Stimulated activated CD8-positive, alpha-beta memory T cell treated with anti-CD3 and anti-CD28 coated beads, Interleukin-12 subunit alpha, Interleukin-12 subunit beta, amount 100 ng/mL, for 24 hours (primary cell): Measurements from ENCODE around the gene EXOC6.

ENCODE experiments used
- DNase-seq: peaks from one replicate; pipeline ENCODE4 v3.0.0-alpha.2; 2020; ENCODE audit errors: extremely low read depth

EXOC6 gene

DNA sequence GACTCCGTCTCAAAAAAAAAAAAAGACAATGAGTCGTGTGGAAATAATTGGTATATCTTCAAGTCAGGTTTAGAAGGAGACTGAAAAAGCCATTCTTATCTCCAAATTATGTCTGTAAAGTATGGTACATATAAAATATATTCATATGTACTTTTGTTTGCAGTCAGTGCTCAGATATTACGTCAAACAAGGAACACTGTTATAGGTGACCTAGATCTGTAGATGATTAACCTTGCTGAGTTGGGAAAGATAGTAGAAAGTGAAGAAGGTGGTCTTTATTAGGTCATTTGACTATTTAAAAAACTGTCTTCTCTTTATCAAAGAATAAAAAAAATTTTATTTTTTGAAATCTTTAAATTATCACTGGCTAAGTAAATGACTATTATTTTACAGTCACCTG is 167.4 kb downstream of the EXOC6 start:
- no peak for DNase-seq

GRCh38 chr10:93023013-93023650 is 174.8 kb downstream of the EXOC6 start:
- no peak for DNase-seq

DNA sequence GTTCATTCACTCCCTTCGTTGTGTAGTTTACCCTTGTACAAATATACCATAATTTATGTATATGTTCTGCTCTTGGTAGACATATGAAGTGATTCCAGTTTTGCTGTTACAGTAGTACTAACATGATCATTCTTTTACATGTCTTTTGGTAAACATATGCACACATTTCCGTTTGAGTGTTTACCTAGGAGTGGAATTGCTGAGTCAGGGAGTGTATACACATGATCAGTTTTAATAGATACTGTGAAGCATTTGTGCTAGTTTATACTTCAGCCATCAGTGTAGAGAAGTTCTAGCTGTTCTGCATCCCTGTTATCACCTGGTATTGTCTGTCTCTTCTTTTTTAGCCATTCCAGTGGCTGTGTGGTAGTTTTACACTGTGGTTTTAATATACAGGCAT is 177.8 kb downstream of the EXOC6 start:
- DNase-seq: no peak

- DNase-seq: no peak
Measured at GRCh38 chr10:93027508-93027907, 179.2 kb downstream of the EXOC6 start.

DNA sequence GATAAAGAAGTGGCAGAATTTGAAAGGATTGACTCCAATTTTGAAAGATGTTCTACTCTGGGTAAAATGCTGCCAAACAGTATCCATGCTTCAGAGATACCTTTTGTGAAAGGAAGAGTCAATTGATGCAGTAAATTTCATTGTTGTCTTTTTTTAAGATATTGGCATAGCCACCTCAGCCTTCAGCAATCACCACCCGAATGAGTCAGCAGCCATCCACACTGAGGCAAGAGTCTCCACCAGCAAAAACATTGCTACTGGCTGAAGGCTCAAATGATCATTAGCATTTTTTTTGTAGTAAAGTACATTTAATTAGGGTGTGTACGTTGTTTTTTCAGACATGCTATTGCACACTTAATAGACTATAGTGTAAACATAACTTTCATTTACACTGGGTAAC is 180.6 kb downstream of the EXOC6 start:
- no peak for DNase-seq

- DNase-seq: no peak
Measured at GRCh38 chr10:93030409-93030808, 182.1 kb downstream of the EXOC6 start.

DNA sequence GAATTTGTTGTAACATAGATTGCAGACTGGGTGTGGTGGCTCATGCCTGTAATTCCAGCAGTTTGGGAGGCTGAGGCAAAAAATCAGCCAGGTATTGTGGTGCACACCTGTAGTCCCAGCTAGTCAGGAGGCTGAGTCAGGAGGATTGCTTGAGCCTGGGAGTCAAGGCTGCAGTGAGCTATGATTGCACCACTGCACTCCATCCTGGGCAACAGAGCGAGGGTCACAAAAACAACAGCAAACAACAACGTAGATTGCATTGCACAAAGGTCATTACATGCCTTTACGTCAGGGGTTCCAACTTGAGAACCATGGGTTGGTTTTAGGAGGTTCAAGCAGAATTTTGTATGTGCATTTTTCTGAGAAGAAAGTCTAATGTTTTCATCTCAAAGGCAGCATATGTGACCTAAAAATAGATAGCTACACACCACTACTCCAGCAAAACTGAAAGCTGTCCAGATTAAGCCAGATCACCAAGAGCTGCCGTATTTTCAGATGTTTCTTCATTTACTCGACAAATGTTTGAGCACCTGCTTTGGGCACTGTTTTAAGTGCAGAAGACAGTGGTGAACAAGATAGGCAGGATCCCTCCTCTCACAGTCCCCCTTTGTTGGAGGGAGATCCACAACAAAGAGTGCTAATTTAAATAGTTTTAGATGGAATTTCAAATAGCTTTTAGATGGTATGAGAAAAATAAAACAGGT is 183.9 kb downstream of the EXOC6 start:
- no peak for DNase-seq

GRCh38 chr10:93032809-93033137 is 184.5 kb downstream of the EXOC6 start:
- DNase-seq: no peak

DNA sequence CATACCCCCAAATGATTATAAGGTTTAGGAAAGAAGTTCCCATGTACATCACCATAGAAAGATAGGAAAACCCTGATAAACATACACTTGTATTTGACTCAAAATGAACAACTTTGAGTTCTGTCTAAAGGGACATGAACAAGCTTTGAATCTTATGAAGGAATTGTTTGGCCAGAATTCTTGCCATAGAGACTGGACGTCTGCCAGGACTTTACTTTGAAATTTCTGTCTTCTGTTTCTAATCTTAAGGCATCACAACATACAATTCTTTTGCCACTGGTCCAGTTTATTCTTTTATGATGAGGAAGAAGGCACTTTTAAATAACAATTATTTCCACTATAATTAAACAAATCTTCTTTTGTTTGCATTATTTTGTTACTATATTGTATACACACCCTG is 186.1 kb downstream of the EXOC6 start:
- DNase-seq: no peak

- DNase-seq: no peak
Measured at GRCh38 chr10:93039110-93039509, 190.8 kb downstream of the EXOC6 start.

DNA sequence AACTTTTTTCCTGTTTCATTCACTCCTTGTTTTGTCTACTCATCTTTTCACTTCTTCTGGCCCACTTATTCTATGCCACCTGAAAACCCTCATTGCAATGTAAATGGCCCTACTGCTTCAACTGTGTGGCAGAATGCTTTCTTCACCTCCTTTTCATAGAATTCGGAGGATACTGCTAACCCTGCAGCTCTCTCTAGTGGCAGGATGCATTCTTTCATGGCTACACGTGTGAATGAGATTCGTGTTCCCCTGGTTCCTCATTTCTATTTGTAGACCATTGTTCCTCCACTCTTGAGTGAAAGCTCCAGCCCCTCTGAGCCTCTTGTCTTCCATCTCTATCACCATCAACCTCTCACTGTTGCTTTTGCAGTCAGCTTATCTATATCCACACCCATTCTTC is 191.4 kb downstream of the EXOC6 start:
- DNase-seq: no peak

DNA sequence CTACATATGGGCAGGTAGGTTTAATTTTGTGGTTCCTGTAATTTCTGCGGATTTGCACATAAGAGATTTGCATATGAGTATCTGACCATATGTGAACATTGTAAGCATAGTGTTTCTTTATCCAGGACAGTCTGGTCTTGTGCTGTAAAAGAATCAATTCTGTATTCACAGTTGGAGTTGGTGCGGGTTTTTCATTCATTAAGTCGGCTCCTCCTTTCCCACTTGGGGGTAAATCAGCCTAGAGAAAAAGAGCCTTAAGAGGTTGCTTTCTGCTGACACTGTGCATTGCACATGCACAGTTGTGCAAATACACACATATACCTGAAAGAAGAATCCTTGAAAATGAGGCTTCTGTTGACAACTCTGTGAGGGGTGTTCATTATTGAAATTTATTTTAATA is 206.2 kb downstream of the EXOC6 start:
- no peak for DNase-seq

GRCh38 chr10:93058139-93058538 is 209.8 kb downstream of the EXOC6 start:
- DNase-seq: no peak

GRCh38 chr10:93059975-93060886 is 211.9 kb downstream of the EXOC6 start, which contains the start of gene CYP26C1:
CYP26C1 (plus strand) TSS chr10:93060798; CDS start chr10:93061264, 466 bp downstream.
- DNase-seq: no peak

DNA sequence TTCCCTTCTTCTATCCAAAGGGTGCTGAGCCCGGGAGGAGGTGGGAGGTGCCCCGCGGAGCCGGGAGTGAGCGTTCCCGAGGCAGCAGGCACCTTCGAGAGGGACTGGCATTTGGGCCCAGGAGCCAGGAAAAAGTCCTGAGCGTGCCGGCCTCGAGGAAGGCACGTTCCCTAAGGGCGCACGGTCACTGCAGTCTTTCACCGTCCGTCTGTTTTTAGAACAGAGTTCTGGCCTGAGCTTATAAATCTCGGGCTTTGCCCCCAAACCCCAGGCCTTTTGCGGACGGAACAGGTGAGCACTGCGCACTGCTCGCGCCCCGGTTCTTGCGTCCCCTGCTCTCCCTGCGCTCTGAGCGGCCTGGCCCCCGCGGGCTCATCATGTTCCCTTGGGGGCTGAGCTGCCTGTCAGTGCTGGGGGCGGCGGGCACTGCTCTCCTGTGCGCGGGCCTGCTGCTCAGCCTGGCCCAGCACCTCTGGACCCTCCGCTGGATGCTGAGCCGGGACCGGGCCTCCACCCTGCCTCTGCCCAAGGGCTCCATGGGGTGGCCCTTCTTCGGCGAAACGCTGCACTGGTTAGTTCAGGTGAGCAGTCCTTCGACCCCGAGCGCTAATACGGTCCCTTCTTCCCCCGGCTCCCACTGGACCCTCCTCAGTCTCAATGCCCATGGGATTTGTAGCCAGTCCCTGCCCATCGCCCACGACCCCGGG is 212.7 kb downstream of the EXOC6 start:
- no peak for DNase-seq

GRCh38 chr10:93061594-93062513 is 213.5 kb downstream of the EXOC6 start:
- no peak for DNase-seq

DNA sequence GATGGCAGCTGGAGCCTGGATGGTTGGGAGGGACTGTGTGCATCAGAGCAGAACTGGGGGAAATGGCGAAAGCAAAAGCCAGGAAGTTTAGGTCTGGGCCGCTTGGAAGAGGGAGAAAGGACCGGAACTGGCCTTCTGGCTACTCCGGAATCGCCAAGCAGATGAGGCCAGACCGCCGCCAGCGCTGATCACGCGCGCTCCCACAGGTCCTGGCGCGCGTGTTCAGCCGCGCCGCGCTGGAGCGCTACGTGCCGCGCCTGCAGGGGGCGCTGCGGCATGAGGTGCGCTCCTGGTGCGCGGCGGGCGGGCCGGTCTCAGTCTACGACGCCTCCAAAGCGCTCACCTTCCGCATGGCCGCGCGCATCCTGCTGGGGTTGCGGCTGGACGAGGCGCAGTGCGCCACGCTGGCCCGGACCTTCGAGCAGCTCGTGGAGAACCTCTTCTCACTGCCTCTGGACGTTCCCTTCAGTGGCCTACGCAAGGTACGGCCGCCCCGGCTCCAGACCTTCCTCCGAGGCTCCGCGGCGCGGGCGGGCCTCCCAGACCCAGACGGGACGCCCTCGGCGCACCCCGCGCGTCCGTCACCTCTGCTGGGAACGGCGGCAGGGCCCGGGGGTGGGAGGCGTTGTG is 214.3 kb downstream of the EXOC6 start:
- DNase-seq: no peak

DNA sequence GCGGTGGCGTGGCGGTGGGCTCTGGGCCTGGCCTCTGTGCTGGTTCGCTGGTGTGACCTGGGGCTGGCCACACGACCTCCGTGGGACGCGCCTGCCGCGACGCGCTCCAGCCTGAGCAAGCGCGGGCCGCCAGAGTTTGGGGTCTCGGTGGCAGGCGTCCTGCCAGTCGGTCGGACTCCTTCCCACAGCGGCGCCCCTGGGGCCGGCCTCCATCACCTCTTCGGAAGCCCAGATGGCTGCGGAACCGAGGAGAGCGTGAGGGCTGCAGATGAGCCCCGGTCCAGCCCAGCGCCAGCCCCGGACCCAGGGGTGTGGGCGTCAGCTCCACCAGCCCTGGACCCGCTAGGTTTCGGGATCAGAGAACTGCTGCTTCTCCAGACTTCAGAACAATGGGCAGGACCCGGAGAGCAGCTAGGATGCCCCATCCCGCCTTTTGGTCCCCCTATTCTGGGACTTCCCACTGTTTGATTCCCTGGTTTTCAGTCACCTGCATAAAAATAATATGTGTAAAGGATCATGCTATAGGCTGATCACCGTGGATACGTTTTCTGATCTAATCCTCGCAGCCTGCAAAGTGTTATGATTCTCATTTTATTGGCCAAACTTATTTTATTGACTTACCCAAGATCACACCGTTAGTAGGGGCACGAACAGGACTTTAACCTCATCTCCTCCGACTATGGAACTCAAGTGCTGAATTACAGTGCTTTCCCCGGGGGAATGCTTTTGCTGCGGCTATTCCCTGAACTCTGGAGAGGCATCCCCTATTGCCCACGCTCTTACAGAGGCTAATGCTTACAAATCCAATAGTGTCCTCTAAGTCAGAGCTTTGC is 215.0 kb downstream of the EXOC6 start:
- DNase-seq: no peak

DNA sequence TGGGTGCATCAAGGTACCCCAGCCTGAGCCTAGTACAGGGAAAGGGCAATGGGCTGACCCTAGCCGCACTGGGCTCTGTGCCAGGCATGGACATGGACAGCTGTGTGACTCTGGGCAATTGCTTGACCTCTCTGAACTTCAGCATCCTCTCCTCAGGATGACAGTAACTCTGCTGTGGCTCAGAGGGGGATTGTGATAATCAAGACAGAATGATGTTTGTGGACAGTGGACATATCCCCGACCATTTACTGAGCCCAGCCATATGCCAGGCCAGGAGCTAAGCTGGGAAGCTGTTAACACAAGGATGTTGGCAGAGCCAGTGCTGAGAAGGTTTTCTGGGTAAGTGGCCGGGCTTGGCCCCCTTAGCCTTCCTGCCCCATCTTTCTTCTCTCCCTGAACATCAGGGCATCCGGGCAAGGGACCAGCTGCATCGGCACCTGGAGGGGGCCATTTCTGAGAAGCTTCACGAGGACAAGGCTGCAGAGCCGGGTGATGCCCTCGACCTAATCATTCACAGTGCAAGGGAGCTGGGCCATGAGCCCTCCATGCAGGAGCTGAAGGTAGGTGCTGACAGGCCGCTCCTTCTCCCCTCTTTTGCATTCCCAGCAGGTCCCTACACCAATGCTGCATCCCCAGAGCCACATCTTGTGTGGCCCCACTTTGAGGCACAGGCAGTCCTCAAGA is 215.8 kb downstream of the EXOC6 start:
- no peak for DNase-seq
